Adrenal gland (tissue), 12 donors: Measurements from ENCODE around the gene TIMM23B. TPM values are rescaled to one million over a fixed set of nuclear protein-coding genes. Genes with fewer than 3 reads are reported as not detected.
"Not testable (repeated sequence)": the region's sequence is repeated elsewhere in the genome, so short reads cannot be mapped to it uniquely, and the experiment has no call there.

Source experiments
- DNase-seq, 7 donors: peaks; one replicate each; pipeline ENCODE4 v3.0.0-alpha.2; 2019 to 2020
- H3K27ac ChIP-seq, 5 donors: fragments of 200-600 bp; sonication (generic) in 4 of 5; 1 replicate in 3 of 5; 2 replicates in 2 of 5; pipeline versions ENCODE4 v1.5.1 to v1.8.0; 2016 to 2020; ENCODE audit warnings: mild to moderate bottlenecking in 1 of 5
- H3K27me3 ChIP-seq: fragments of 200-600 bp; 2 replicates; pipeline ENCODE4 v1.8.0; 2021
- H3K36me3 ChIP-seq, 2 donors: fragments of 200-600 bp; replicated peaks in 1 of 2; 1 replicate in 1 of 2; 2 replicates in 1 of 2; pipeline versions ENCODE4 v1.5.1 to v1.8.0; 2018 to 2022
- H3K4me1 ChIP-seq, 2 donors: fragments of 200-600 bp; replicated peaks in 1 of 2; 1 replicate in 1 of 2; 2 replicates in 1 of 2; pipeline versions ENCODE4 v1.5.1 to v1.8.0; 2018 to 2021
- H3K4me3 ChIP-seq, 4 donors: fragments of 200-600 bp; sonication (generic) in 3 of 4; one replicate each; pipeline ENCODE4 v1.5.1; 2016 to 2018
- H3K9me3 ChIP-seq, 3 donors: fragments of 200-600 bp; sonication (generic) in 1 of 3; replicated peaks in 1 of 3; 1 replicate in 2 of 3; 2 replicates in 1 of 3; pipeline versions ENCODE4 v1.5.1 to v1.8.0; 2016 to 2021
- WGBS, 4 donors: extraction: QIAGEN DNeasy Blood & Tissue Kit in 2 of 4; methylation state at CpG; one replicate each; pipeline versions ENCODE4 v1.1.5 to v1.1.7; 2013 to 2017; 5-methylcytosine and 5-hydroxymethylcytosine counted together
- intact Hi-C, 2 donors: fragments of 100-400 bp; cut with DNase I; formaldehyde crosslinking; loops; one replicate each; pipeline versions ENCODE4 v1.14.1 to v1.15.0; 2022 to 2023
- polyA plus RNA-seq, 3 donors: library from polyadenylated mRNA; stranded (reverse); fragments of 200-250 nt in 2 of 3; fragments of 350-450 nt in 1 of 3; fragmentation: Illumina TruSeq in 1 of 3; extraction: RNeasy Lipid Tissue Mini Kit (QIAGEN cat#74804) in 1 of 3; gene quantifications; one replicate each; pipeline ENCODE4 v1.2.3, GENCODE V29; 2013 to 2014
- total RNA-seq, 9 donors: library from RNA; depleted of rRNA in 4 of 9; stranded (reverse); fragments of >200 nt in 4 of 9; fragments of 120-200 nt in 1 of 9; fragmentation: NEBNext Ultra II Directional in 1 of 9; extraction: Animal tissue kit (Norgen Biotek cat#: 25700) in 1 of 9; gene quantifications; one replicate each; pipeline versions ENCODE4 v1.1.0 to v1.2.4, GENCODE V29; 2013 to 2023
- donor health status: healthy with polysubstance abuse.
- donor health status: Bipolar disorder and iron deficiency.
- donor health status: DM: yes; HTN: yes; CAD: no.
- donor health status: DM: no; HTN: no; CAD: no.
- donor health status: DM: no; HTN: no; CAD: no.
- donor health status: DM: yes; HTN: yes; CAD: no.

The TIMM23B gene
- total and polyA plus RNA-seq, 12 donors, result 3.3 to 31.6 (median 15.1) TPM

- DNase-seq, H3K27ac ChIP-seq, H3K4me1 ChIP-seq, H3K36me3 ChIP-seq, H3K27me3 ChIP-seq, H3K4me3 ChIP-seq, H3K9me3 ChIP-seq, intact Hi-C loops: not testable (repeated sequence)
- 65 to 78% (median 72%) methylated on average over 4 of the region's 4 CpGs for WGBS, 4 donors
These were observed 19.8 kb upstream of the TIMM23B start for GRCh38 chr10:49922041-49922440.

DNA sequence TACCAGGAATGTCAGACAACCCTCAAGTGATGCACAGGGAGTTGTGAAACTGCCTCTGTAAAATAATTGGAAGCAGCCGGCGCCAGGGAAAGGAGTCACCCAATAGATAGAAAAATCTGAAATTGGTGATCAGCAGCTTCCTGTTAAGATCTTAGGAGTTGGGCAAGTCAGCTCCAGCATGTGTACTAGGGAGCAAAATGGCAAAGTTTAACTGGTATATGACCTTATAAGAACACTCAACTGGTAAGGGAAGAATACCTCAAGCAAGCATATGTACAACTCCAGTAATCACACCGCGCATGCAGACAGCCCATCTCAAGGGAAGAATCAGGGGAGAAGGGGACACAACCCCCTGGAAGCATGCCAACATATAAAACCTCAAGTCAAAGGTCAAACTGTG is 18.3 kb upstream of the TIMM23B start:
- H3K9me3 ChIP-seq, H3K4me1 ChIP-seq, DNase-seq, H3K4me3 ChIP-seq, H3K27ac ChIP-seq, H3K36me3 ChIP-seq, intact Hi-C loops, H3K27me3 ChIP-seq: not testable (repeated sequence)
- WGBS, 4 donors, result 92 to 100% (median 95%) methylated on average over 2 to 4 of the region's 4 CpGs

DNA sequence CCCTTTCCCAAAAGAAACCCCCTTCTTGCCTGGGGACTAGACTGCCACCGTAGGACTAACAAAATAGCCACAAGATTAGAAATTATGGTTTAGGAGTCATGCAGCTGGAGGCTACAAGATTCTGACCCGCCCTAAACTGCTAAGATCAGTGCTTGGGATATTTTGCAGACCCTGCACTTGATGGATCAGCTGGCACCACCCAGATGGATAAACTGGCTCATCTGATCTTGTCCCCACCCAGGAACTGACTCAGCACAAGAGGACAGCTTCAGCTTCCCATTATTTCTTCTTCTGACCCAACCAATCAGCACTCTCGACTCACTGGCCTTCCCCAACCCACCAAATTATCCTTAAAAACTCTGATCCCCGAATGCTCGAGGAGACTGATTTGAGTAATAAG is 10.6 kb upstream of the TIMM23B start:
- H3K9me3 ChIP-seq, H3K27me3 ChIP-seq, H3K27ac ChIP-seq, H3K4me3 ChIP-seq, DNase-seq, H3K4me1 ChIP-seq, intact Hi-C loops, H3K36me3 ChIP-seq: not testable (repeated sequence)
- WGBS, 4 donors, result 84 to 99% (median 97%) methylated on average over 3 to 5 of the region's 5 CpGs

GRCh38 chr10:49931959-49932728 is 9.7 kb upstream of the TIMM23B start:
- H3K36me3 ChIP-seq, DNase-seq, H3K27ac ChIP-seq, H3K9me3 ChIP-seq, intact Hi-C loops, H3K4me1 ChIP-seq, H3K4me3 ChIP-seq, H3K27me3 ChIP-seq: not testable (repeated sequence)
- WGBS, 4 donors, result 90 to 95% (median 91%) methylated on average over 7 of the region's 7 CpGs

DNA sequence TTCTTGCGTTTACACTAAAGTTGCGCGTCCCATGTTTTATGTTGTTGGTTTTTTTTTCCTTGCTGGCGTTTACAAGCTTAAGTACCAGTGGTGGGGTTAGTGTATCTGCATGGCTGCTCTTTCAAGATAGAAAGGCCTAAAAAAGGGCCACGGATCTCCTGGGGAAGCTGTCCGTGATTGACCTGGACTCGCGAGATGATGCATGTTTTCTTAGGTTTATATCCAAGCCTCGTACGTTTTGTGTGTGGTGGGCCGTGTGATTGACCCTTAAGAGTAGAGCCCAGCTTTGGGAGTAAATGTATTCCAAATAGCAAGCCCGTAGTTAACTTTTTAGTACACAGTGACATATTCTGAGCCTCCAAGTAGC is 469 bp downstream of the TIMM23B start:
- Histone ChIP-seq H3K4me3 (peak overlapping the region in 3 of 4 donors; percentile 64 to 87 (median 68)), H3K4me1 (peaks cover 0 to 14% of the 10 kb centered on the region in 2 donors), H3K27ac (peak overlapping the region in 4 of 5 donors; percentile 7 to 77 (median 70))
- H3K36me3 ChIP-seq, intact Hi-C loops, H3K27me3 ChIP-seq, H3K9me3 ChIP-seq, DNase-seq: not testable (repeated sequence)
- WGBS, 4 donors, result 0 to 2% (median 0%) methylated on average over 11 to 12 of the region's 12 CpGs

- H3K9me3 ChIP-seq, H3K36me3 ChIP-seq, intact Hi-C loops, H3K27ac ChIP-seq, H3K4me3 ChIP-seq, H3K27me3 ChIP-seq, DNase-seq: not testable (repeated sequence)
- 68 to 89% (median 77%) methylated on average over 2 of the region's 2 CpGs for WGBS, 4 donors
- peaks cover 0 to 14% of the 10 kb centered on the region in 2 donors for H3K4me1 ChIP-seq
These were observed 1.8 kb downstream of the TIMM23B start for GRCh38 chr10:49943607-49944006.

DNA sequence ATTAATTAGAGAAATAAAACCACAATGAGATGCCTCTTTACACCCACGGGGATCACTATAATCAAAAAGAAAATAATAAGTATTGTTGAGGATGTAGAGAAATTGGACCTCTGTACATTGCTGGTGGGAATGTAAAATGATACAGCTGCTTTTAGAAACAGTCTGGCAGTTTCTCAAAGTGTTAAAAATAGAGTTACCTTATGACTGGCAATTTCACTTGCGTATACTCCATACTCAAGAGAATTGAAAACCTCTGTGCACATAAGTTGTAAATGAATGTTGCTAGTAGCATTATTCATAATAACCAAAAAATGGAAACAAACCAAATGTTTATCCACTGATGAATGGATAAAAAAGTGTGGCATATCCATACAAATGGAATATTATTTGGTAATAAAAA is 6.3 kb downstream of the TIMM23B start:
- H3K27ac ChIP-seq, H3K36me3 ChIP-seq, H3K4me1 ChIP-seq, DNase-seq, H3K4me3 ChIP-seq, intact Hi-C loops, H3K9me3 ChIP-seq, H3K27me3 ChIP-seq: not testable (repeated sequence)
- WGBS, 4 donors, result 93 to 97% (median 95%) methylated on average over 1 of the region's 2 CpGs

- H3K27me3 ChIP-seq, DNase-seq, intact Hi-C loops, H3K4me1 ChIP-seq, H3K36me3 ChIP-seq, H3K9me3 ChIP-seq, H3K27ac ChIP-seq, H3K4me3 ChIP-seq: not testable (repeated sequence)
- WGBS, 4 donors, result 94 to 100% (median 97%) methylated on average over 2 of the region's 2 CpGs
These were observed 6.9 kb downstream of the TIMM23B start for GRCh38 chr10:49948737-49949136.

DNA sequence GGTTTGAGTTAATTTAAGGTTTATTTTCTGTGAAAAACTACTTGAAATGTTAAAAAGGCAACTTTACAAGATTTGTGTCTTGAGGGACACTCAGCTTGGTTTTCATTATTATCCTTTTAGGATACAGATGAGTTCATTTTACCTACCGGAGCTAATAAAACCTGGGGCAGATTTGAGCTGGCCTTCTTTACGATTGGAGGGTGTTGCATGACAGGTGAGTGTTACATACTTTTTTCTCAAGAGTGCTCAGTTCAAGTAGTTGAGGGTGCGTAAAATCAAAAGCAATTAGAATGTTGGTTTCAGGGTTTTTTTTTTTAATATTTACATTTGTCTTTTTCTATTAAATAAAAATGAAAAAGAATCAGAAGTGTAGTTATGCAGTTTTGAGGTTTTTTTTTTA is 10.2 kb downstream of the TIMM23B start:
- intact Hi-C loops, H3K27me3 ChIP-seq, DNase-seq, H3K9me3 ChIP-seq, H3K27ac ChIP-seq, H3K4me1 ChIP-seq, H3K4me3 ChIP-seq: not testable (repeated sequence)
- WGBS, 4 donors, result 90 to 93% (median 91%) methylated on average over 3 of the region's 3 CpGs
- peaks cover 0 to 14% of the 10 kb centered on the region in 2 donors for H3K36me3 ChIP-seq
